ENCODE results near the gene TDRKH.
"Not testable (repeated sequence)": the region's sequence is repeated elsewhere in the genome, so short reads cannot be mapped to it uniquely, and the experiment has no call there.

Gene TDRKH

DNA sequence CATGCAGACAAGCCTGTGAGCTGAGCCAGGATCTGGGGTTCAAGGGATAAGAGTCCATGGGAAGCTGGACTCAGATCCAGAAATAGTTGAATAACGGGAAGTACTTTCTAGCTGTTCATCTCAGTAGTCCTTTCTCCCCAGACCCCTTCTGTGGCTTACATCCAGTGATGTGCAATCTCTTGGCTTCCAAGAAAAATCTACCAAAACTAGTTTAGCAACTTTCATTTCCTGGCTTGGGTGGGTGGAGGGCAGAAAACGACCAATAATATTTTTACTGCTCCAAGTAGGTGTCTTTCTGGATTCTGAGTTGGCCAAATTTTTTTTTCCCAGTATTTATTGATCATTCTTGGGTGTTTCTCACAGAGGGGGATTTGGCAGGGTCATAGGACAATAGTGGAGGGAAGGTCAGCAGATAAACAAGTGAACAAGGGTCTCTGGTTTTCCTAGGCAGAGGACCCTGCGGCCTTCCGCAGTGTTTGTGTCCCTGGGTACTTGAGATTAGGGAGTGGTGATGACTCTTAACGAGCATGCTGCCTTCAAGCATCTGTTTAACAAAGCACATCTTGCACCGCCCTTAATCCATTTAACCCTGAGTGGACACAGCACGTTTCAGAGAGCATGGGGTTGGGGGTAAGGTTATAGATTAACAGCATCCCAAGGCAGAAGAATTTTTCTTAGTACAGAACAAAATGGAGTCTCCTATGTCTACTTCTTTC is 21.8 kb downstream of the TDRKH start:
- not testable (repeated sequence) for DNase-seq (ENCODE audit: extremely low read depth in 1 of 2, low read depth in 1 of 2)

DNA sequence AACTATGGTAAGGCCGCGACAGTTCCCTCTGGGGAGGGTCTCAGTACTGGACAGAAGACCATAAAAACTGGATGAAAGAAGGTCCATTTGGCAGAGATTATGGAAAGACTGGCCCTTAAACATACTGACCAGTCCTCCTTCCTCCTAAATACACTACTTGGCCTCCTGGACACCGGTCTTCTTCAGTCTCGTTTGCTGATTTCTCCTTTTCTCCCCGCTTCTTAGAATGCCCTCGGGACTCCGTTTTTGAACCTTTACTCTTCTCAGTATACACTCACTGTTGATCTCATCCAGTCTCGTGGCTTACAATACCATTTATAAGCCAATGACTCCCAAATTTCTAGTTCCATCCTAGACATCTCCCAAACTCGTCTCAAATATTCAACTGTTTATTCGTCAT is 26.3 kb downstream of the TDRKH start:
- no peak for DNase-seq (ENCODE audit: extremely low read depth in 1 of 2, low read depth in 1 of 2)

DNA sequence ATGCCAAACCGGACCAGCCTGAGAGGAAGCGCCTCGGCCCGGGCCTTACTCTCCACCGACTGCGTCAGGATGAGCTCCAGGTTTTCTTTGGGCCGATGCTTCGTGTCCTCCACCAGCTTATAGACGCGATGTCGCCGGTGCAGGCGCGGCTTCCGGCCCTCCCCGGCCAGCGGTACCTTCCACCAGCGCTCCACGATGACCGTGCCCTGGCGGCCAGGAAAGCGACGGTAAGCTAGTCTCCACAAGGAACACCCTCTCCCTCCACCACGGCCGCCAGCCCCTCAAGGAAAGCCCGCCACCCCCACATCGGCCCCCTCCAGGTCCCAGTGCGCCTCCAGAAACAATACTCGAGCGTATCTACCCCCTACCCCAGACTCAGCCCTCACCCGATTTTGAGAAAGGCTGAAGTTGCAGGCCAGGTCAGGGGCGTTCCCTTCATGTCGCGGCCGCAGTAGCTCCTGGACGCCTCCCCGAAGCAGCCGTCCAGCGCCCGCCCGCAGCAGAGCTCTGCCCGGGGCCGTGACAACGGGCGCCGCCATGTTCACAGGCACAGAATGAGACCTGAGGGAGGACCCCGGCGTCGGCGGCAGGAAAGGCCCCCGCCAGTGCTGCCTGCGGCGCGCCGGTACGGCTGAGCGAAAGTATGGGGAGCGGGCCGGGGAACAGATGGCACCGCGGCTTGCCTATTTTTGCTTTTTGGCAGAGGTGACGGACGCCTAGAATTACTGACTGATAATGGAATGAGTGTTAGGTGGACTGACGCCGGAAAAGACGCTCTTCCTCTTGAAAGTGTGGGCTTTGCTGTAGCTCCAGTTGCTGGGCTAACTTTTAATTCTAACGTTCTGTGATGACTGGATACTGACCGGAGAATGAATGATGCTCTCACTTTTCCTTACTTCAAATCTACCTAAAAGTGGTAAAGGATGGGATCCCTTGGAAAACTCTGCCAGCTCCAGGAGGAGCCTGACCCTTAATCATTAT is 27.1 kb downstream of the TDRKH start, which contains the start of gene MRPL9:
Gene MRPL9 (minus strand): TSS at position 556 of the 981 bp plus-strand sequence. CDS start 17 bp downstream, at position 539.
- peak; percentile 72 to 83 for DNase-seq (ENCODE audit: extremely low read depth in 1 of 2, low read depth in 1 of 2)

DNA sequence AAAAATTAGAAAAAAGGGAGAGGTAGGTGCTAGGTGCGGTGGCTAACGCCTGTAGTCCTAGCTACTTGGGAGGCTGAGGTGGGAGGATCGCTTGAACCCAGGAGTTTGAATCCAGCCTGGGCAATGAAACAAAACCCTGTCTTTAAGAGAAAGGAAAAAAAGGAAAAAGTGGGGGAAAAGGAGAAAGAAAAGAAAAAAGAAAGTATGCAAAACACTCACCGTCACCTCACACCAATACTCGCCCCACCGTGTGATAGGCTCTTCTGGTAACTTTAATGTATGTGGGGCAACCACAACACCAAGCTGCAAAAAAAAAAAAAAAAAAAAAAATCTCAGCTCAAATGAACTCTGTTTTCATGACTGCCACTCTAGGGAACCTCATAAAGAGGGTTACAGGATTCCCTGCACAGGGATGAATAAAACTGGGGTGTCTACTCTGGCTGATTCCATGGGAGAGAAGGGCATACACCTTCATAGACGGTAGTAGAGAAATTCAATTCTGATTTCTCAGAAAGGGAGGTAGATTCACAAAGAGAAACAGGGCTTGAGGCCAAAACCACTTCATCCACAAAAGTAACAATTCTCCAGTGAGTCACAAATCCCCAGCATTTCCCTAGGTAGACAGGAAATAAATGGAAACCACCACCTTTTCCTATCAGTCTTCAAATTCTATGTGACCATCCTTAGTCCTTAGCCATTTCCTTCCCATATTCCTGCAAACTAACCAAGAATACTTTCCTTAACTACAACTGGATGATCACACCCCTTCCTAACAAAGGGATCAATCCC is 29.5 kb downstream of the TDRKH start:
- DNase-seq (ENCODE audit: extremely low read depth in 1 of 2, low read depth in 1 of 2) = no peak

DNA sequence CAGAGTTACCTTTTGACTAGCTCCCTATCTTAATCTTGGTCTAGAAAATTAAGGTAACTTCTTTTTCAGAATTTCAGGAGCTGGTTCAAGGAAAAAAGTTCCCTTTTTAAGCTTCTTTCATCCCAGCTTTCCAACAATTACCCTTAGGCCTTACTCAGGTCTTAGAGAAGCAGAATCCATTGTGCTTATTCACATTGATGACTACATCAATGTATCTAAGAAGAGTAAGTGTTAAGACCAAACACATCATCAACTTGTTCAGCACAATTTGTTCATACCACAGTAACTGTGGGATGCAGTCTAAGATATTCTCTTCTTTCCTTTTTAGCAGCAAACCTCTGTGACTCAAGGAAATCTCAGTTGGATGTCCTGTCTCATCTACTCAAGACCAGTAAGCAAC is 31.1 kb downstream of the TDRKH start:
- DNase-seq (ENCODE audit: extremely low read depth in 1 of 2, low read depth in 1 of 2) = no peak

DNA sequence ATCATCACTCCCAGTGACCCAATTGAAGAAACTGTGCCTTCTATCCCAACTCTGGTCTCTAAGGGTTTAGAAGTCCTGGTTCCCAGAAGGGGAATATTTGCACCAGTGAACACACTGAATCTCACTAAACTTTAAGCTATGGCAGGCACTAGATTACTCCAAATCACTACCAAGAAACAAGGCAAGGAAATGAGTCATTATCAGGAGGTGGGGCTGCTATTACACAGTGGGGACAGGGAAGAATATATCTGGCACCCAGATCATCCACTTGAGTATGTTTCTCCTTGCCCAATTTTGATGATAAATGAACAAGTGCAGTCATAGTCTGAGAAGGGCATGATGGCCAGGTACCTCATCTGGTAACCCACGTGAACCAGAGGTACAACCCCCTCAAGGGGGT is 34.0 kb downstream of the TDRKH start:
- DNase-seq (ENCODE audit: extremely low read depth in 1 of 2, low read depth in 1 of 2) = no peak

DNA sequence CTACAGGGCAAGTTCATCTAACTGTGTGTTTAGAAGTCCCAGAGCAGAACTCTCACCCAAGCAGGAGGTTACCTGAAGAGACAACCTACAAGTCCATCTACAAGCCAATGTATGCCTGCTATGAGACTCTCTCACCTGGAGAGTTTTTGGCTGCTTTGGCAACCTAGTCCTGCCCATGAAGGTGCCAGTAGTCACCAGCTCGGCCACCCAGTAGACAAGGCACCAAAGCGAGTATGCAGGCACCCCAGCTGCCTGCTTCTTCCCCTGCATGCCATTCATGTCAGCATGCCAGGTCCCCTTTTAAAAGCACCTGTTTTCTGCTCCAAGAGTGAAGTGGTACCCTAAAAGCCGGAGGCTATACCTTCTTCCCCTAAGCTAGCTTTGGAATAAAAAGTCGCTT is 48.8 kb downstream of the TDRKH start:
- DNase-seq (ENCODE audit: extremely low read depth in 1 of 2, low read depth in 1 of 2) = no peak

DNA sequence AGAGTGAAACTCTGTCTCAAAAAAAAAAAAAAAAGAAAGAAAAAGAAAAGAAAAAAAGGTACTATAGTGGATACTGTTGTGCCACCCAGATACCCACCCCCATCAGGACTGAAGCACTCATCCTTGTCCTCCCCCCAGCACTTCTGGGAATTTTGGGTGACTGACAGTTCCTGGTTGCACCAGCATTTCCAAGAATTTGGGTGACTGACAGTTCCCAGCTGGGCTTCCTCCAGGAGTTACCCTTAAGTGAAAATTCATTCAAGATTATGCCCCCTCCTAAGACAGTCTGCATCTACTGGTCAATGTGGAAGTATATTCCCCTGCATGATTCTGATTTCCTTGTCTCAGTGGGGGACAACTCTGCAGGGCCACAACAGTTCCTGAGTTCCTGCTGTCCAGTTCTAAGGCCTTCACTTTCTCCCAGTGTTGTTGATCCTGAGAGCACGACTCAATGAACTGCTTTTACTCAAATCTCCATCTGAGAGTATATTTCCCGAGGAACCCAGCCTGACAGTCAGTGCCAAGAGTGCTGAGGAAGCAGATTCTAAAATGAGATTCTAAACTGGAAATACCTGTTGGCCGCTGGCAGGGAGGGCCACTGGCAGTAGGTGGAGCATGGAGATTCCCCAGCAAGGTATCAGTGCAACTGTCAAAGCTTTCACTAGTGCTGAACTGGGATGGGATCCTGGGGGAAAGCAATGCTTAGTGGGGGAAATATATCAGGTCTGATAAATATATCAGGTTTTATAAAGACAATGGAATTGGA is 50.5 kb downstream of the TDRKH start:
- DNase-seq (ENCODE audit: extremely low read depth in 1 of 2, low read depth in 1 of 2) = no peak

DNA sequence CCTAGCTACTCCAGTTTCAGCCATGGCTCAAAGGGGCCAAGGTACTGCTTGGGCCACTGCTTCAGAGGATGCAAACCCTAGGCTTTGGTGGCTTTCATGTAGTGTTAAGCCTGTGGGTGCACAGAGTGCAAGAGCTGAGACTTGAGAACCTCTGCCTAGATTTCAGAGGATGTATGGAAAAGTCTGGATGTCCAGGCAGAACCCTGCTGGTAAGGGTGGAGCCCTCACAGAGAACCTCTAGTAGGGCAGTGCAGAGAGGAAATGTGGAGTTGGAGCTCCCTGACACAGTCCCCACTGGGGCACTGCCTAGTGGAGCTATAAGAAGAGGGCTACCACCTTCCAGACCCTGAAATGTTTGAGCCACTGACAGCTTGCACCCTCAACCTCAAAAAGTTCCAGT is 52.8 kb downstream of the TDRKH start:
- no peak for DNase-seq (ENCODE audit: extremely low read depth in 1 of 2, low read depth in 1 of 2)

DNA sequence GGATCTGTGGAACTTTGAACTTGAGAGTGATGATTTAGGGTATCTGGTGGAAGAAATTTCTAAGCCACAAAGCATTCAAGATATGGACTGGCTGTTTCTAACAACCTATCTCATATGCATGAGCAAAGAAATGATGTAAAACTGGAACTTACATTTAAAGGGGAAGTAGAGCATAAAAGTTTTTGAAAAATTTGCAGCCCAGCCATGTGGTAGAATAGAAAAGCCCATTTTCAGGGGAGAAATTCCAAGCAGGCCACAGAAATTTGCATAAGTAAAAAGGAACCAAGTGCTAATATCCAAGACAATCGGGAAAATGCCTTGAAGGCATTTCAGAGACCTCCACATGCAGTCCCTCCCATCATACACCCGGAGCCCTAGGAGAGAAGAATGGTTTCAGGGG is 53.3 kb downstream of the TDRKH start:
- no peak for DNase-seq (ENCODE audit: extremely low read depth in 1 of 2, low read depth in 1 of 2)

DNA sequence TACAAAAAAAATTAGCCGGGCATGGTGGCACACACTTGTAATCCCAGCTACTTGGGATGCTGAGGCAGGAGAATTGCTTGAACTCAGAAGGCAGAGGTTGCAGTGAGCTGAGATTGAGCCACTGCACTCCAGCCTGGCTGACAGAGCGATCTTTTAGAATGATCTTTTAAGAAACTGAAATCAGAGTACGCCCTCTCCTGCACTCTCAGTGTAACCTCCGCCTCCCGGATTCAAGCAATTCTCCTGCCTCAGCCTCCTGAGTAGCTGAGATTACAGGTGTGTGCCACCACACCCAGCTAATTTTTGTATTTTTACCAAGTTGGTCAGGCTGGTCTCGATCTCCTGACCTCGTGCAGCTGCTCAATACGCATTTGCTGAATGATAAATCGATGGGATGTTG is 56.3 kb downstream of the TDRKH start:
- DNase-seq (ENCODE audit: extremely low read depth in 1 of 2, low read depth in 1 of 2) = not testable (repeated sequence)

DNA sequence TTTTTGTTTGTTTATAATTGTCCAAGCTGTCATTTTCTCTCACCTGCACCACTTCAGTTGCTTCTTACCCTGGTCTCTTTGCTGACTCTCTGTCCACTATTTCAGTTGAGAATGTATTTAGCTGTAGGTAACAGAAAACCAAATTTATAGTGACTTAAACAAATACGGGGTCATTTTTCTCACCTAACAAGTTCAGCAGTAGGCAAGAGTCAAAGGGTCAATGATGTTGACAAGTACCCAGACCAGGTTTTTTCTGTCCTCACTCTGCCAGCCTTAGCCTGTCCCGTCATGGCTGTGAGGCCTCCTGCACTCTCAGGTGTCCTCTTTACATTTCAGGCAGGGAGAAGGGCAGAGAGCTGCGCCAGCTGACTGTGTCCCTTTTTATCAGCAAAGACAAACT is 57.2 kb downstream of the TDRKH start:
- no peak for DNase-seq (ENCODE audit: extremely low read depth in 1 of 2, low read depth in 1 of 2)

DNA sequence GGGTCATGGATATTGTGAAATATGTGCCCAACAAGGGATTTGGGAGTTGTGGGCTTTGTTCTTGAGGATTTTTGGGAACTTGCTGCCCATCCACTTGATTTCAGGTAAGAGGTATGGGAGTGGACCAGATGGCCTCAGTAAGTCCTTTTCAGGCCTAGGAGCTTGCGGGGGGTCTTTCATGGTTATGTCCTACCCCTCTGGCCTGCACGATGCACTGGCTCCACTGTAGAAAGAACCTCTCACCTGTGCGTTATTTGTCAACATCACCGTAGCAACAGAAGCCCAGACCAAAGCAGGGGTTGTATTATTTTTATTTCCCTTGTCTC is 60.4 kb downstream of the TDRKH start:
- DNase-seq (ENCODE audit: extremely low read depth in 1 of 2, low read depth in 1 of 2) = no peak

DNA sequence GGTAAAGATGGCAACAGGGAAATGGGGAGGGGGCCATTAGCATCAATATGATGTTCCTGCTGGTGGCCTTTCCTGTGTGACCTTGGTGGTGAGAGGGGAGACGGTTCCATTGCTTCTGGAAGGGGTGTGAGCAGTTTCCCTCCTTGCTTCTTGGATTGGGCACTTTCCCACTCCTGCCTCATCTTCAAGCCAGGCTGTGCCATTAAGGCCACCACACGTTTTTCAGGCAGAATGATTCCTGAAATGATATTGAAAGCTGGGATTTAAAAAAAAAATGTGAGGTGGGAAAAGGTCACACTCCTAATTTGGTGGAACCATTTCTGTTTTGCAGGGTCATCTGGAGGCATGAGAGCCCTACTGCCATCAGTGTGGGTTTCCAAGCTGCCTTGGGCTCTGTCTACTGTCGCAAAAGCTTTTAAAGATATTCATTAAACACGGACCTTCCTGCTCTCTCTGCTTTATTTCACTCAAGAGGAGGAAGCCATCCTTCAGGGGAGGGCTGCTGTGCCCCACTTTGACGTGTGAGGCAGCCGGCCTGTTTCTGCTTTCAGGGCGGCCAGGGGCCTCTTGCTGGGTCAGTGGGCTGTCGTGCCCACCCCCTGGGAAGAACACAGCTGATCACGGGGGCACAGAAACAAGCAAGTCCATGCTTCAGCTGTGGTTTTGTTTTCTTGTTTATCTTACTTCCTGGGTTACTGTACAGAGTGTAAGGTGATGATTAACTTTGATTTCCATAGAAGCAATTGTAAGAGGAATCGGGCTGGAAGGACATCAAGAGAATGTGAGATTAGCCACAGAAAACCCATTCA is 60.9 kb downstream of the TDRKH start:
- DNase-seq (ENCODE audit: extremely low read depth in 1 of 2, low read depth in 1 of 2) = no peak

DNA sequence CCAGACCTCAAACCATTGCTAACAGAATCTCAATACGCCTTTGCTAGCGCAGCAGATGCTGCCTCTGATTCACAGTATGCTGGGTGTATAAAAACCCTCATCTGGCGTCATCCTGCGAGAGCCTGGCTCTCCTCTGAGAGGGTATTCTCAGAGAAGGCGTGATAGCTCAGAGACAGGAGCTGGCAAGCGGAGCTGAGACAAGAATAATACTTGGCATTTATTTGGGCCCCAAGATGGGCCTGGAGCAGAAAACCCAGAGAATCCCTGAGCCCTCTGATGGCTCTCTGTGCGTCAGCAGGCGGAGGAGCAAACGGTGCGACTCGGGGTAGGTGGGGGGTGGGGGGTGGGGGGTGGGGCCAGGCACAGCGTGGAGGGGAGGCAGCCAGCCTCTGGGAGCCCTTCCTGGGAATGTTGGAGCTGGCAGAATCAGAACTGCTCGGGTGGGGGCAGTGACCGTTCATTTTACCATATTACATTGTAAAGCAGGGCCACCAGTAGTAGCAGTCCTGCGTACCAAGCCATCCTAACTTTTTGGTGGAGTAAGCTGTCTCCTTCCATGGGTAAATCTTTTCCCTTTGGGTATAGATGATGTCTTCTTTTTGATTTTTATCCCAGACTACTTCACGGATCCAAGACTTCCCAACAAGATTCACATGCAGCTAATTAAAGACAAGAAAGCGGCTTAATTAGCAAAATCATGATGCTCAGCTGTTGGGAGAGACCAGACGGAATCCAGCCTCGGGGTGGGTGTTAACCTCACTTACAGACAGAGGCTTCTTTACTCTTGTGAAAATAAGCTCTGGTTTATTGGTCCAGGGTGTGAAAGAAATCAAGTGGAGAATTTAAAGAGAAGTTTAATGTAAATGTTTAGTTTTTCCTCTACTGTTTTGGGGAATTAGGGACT is 61.9 kb downstream of the TDRKH start:
- DNase-seq (ENCODE audit: extremely low read depth in 1 of 2, low read depth in 1 of 2) = no peak

DNA sequence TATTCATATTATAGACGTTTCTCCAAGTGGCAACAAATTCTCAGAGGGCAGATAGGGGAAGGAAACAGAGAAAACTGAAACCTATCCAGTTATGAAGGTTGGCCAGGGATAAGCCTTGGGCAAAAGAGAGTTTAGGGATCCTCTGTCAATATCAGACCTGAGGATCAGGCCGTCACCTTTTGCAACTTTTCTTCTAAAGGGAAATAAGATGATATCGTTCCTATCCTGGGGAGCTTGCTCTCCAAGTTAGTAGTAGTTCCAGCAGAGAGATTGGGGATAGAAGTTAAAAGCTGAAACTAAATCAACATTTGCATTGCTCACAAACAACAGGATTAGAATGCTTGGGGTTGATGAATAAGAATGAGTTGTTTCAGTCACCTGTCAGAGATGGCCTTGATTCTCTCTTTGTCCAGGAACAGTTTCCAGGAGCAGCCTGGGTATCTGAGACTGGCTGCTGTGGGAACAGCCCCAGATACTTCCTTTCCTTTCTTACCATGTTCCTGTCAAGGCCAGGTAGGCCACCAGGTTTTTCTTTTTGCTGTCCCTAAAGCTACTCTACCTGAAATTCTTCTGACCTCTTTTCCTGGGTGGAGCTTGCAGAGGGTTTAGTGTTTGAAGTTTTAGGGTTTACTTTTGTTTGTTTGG is 66.5 kb downstream of the TDRKH start:
- no peak for DNase-seq (ENCODE audit: extremely low read depth in 1 of 2, low read depth in 1 of 2)
